HepG2 (cell line): ENCODE measurements around the gene MDP1. TPM values are rescaled to one million over a fixed set of nuclear protein-coding genes. Genes with fewer than 3 reads are reported as not detected.

Experiments used
- ADNP ChIP-seq: sonication (generic); formaldehyde crosslinking; IDR thresholded peaks from 2 replicates; pipeline ENCODE4 v1.4.0; 2020; ENCODE audit warnings: missing genetic modification reagents
- CEBPG ChIP-seq: IDR thresholded peaks from 2 replicates; pipeline ENCODE4 v1.6.1; 2016
- CSRNP1 ChIP-seq: sonication (generic); formaldehyde crosslinking; IDR thresholded peaks from 2 replicates; pipeline ENCODE4 v1.8.1; 2023; ENCODE audit warnings: mild to moderate bottlenecking, missing genetic modification reagents
- ETV6 ChIP-seq: sonication (generic); formaldehyde crosslinking; conservative IDR thresholded peaks from 2 replicates; pipeline ENCODE4 v1.4.0; 2020; ENCODE audit warnings: missing genetic modification reagents
- FOXC1 ChIP-seq: sonication (generic); formaldehyde crosslinking; IDR thresholded peaks from 2 replicates; pipeline ENCODE4 v1.8.0; 2022; ENCODE audit warnings: mild to moderate bottlenecking, missing genetic modification reagents, borderline replicate concordance
- GATA4 ChIP-seq: sonication (generic); IDR thresholded peaks from 2 replicates; pipeline ENCODE4 v1.6.1; 2016; ENCODE audit warnings: antibody characterized with exemption, low read depth, borderline replicate concordance
- KLF15 ChIP-seq: sonication (generic); formaldehyde crosslinking; IDR thresholded peaks from 2 replicates; pipeline ENCODE4 v1.8.1; 2023; ENCODE audit warnings: borderline replicate concordance, mild to moderate bottlenecking, inconsistent platforms, missing genetic modification reagents, mixed read lengths
- MIER3 ChIP-seq: IDR thresholded peaks from 2 replicates; pipeline ENCODE4 v1.6.1; 2016; ENCODE audit warnings: missing compliant biosample characterization, borderline replicate concordance
- MTF1 ChIP-seq: sonication (generic); formaldehyde crosslinking; IDR thresholded peaks from 2 replicates; pipeline ENCODE4 v1.5.0; 2020; ENCODE audit warnings: missing genetic modification reagents
- MYC ChIP-seq: sonication (generic); formaldehyde crosslinking; IDR thresholded peaks from 2 replicates; pipeline ENCODE4 v1.9.0; 2021; ENCODE audit warnings: missing genetic modification reagents, borderline replicate concordance
- NFATC3 ChIP-seq: sonication (generic); formaldehyde crosslinking; IDR thresholded peaks from 2 replicates; pipeline ENCODE4 v1.5.1; 2020; ENCODE audit warnings: mild to moderate bottlenecking, missing genetic modification reagents
- POGZ ChIP-seq: sonication (generic); formaldehyde crosslinking; IDR thresholded peaks from 2 replicates; pipeline ENCODE4 v1.4.0; 2020; ENCODE audit warnings: mild to moderate bottlenecking, missing genetic modification reagents
- PRPF4 ChIP-seq: fragments of 200-400 bp; formaldehyde crosslinking; IDR thresholded peaks from 2 replicates; pipeline ENCODE4 v1.6.1; 2016; ENCODE audit warnings: low read length, low read depth; ENCODE audit not compliant: poor library complexity, severe bottlenecking
- RNF2 ChIP-seq: fragments of 450-650 bp; conservative IDR thresholded peaks from 2 replicates; pipeline ENCODE4 v1.6.1; 2016; ENCODE audit warnings: low read depth
- ZNF260 ChIP-seq: sonication (generic); formaldehyde crosslinking; IDR thresholded peaks from 2 replicates; pipeline ENCODE4 v1.4.0; 2020; ENCODE audit warnings: missing genetic modification reagents, low read depth, mild to moderate bottlenecking, borderline replicate concordance
- ZNF331 ChIP-seq: sonication (generic); formaldehyde crosslinking; IDR thresholded peaks from 2 replicates; pipeline ENCODE4 v1.4.0; 2020; ENCODE audit warnings: missing genetic modification reagents
- ZNF33B ChIP-seq: sonication (generic); formaldehyde crosslinking; IDR thresholded peaks from 2 replicates; pipeline ENCODE4 v1.5.1; 2020; ENCODE audit warnings: mild to moderate bottlenecking, missing genetic modification reagents
- ZNF350 ChIP-seq: sonication (generic); formaldehyde crosslinking; IDR thresholded peaks from 2 replicates; pipeline ENCODE4 v1.4.0; 2020; ENCODE audit warnings: mild to moderate bottlenecking, low read depth, missing genetic modification reagents, borderline replicate concordance
- ZNF792 ChIP-seq: IDR thresholded peaks from 2 replicates; pipeline ENCODE4 v1.6.1; 2016
- ZNF83 ChIP-seq: sonication (generic); formaldehyde crosslinking; IDR thresholded peaks from 2 replicates; pipeline ENCODE4 v1.4.0; 2020; ENCODE audit warnings: missing genetic modification reagents, mild to moderate bottlenecking, borderline replicate concordance
- ZNF891 ChIP-seq: sonication (generic); formaldehyde crosslinking; IDR thresholded peaks from 2 replicates; pipeline ENCODE4 v1.5.0; 2020; ENCODE audit warnings: mild to moderate bottlenecking, missing genetic modification reagents
- polyA plus RNA-seq, 8 experiments: library from polyadenylated mRNA; depleted of rRNA in 3 of 8; stranded (reverse) in 7 of 8; unstranded in 1 of 8; fragments of >200 nt; fragmentation: Illumina TruSeq in 4 of 8; extraction: Trizol in 4 of 8; gene quantifications; 2 replicates each; pipeline versions ENCODE4 v1.2.1 to v1.2.3, GENCODE V29; 2011 to 2016; ENCODE audit warnings: low read depth in 4 of 8, missing spikeins in 1 of 8, mixed read lengths in 1 of 8; ENCODE audit not compliant: insufficient read depth in 1 of 8
- total RNA-seq, 5 experiments: library from RNA; depleted of rRNA; stranded (reverse); fragments of >200 nt; fragmentation: Illumina TruSeq; extraction: Trizol; gene quantifications; 2 replicates each; pipeline ENCODE4 v1.2.3, GENCODE V29; 2016; ENCODE audit warnings: low read depth in 1 of 5
- TF ChIP-seq, protein P1 (sequence below): sonication (generic); formaldehyde crosslinking; IDR thresholded peaks from 2 replicates; pipeline ENCODE4 v1.8.0; 2022; ENCODE audit warnings: missing genetic modification reagents, low read depth, mild to moderate bottlenecking, borderline replicate concordance
- TF ChIP-seq, protein P2 (sequence below): sonication (generic); formaldehyde crosslinking; IDR thresholded peaks from 2 replicates; pipeline ENCODE4 v1.4.0; 2020; ENCODE audit warnings: mild to moderate bottlenecking, missing genetic modification reagents

Gene MDP1
- total and polyA plus RNA-seq, 2 of the 13 experiments (the other 11 are each of a cell fraction or from before 2014, with no cell fraction given) = 44.1 to 48.7 TPM

GRCh38 chr14:24195186-24196070 is 20.4 kb downstream of the MDP1 start, which contains the start of gene TM9SF1 (continued):
- peak; percentile 99 for TF ChIP-seq ZNF891 (CRISPR knock-in tag)
- TF ChIP-seq PRPF4 = no peak
- TF ChIP-seq ZNF260 (CRISPR knock-in tag) = peak; percentile 96
- peak; percentile 94 for TF ChIP-seq POGZ
- no peak for TF ChIP-seq CEBPG (CRISPR knock-in tag)
- peak; percentile 99 for TF ChIP-seq NFATC3 (CRISPR knock-in tag)
- TF ChIP-seq, protein P1, sequence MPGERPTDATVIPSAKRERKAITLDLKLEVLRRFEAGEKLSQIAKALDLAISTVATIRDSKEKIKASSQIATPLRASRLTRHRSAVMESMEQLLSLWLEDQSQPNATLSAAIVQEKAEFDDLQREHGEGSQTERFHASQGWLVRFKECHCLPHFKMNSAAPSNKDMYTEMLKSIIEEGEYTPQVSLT = no peak
- TF ChIP-seq MTF1 (CRISPR knock-in tag) = peak; percentile 89
- peak; percentile 95 for TF ChIP-seq KLF15 (CRISPR knock-in tag)
- TF ChIP-seq, protein P2, sequence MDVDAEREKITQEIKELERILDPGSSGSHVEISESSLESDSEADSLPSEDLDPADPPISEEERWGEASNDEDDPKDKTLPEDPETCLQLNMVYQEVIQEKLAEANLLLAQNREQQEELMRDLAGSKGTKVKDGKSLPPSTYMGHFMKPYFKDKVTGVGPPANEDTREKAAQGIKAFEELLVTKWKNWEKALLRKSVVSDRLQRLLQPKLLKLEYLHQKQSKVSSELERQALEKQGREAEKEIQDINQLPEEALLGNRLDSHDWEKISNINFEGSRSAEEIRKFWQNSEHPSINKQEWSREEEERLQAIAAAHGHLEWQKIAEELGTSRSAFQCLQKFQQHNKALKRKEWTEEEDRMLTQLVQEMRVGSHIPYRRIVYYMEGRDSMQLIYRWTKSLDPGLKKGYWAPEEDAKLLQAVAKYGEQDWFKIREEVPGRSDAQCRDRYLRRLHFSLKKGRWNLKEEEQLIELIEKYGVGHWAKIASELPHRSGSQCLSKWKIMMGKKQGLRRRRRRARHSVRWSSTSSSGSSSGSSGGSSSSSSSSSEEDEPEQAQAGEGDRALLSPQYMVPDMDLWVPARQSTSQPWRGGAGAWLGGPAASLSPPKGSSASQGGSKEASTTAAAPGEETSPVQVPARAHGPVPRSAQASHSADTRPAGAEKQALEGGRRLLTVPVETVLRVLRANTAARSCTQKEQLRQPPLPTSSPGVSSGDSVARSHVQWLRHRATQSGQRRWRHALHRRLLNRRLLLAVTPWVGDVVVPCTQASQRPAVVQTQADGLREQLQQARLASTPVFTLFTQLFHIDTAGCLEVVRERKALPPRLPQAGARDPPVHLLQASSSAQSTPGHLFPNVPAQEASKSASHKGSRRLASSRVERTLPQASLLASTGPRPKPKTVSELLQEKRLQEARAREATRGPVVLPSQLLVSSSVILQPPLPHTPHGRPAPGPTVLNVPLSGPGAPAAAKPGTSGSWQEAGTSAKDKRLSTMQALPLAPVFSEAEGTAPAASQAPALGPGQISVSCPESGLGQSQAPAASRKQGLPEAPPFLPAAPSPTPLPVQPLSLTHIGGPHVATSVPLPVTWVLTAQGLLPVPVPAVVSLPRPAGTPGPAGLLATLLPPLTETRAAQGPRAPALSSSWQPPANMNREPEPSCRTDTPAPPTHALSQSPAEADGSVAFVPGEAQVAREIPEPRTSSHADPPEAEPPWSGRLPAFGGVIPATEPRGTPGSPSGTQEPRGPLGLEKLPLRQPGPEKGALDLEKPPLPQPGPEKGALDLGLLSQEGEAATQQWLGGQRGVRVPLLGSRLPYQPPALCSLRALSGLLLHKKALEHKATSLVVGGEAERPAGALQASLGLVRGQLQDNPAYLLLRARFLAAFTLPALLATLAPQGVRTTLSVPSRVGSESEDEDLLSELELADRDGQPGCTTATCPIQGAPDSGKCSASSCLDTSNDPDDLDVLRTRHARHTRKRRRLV (CRISPR knock-in tag) = peak; percentile 91
- no peak for TF ChIP-seq ADNP
- peak; percentile 100; the same call in 1 of the 2 replicates for TF ChIP-seq ZNF350 (CRISPR knock-in tag)
- TF ChIP-seq FOXC1 = peak; percentile 95
- peak; percentile 99 for TF ChIP-seq ZNF792 (CRISPR knock-in tag)
- peak; percentile 98 for TF ChIP-seq MYC (CRISPR knock-in tag)
- peak; percentile 99; the same call in 1 of the 2 replicates for TF ChIP-seq CSRNP1 (CRISPR knock-in tag)
- TF ChIP-seq ZNF331 (CRISPR knock-in tag) = peak; percentile 94
- TF ChIP-seq RNF2 = peak; percentile 100
- peak; percentile 81 for TF ChIP-seq GATA4
- peak; percentile 91 for TF ChIP-seq ZNF83
- TF ChIP-seq ZNF33B (CRISPR knock-in tag) = peak; percentile 99
- TF ChIP-seq ETV6 (CRISPR knock-in tag) = peak; percentile 97
- peak; percentile 97 for TF ChIP-seq MIER3 (CRISPR knock-in tag)
